Measurements from ENCODE around the gene CALCB. TPM values are rescaled to one million over a fixed set of nuclear protein-coding genes. Genes with fewer than 3 reads are reported as not detected.
"Not testable (repeated sequence)": the region's sequence is repeated elsewhere in the genome, so short reads cannot be mapped to it uniquely, and the experiment has no call there.

Gene CALCB
- total RNA-seq, 1 donor from 2014 or later = 0.29 TPM

DNA sequence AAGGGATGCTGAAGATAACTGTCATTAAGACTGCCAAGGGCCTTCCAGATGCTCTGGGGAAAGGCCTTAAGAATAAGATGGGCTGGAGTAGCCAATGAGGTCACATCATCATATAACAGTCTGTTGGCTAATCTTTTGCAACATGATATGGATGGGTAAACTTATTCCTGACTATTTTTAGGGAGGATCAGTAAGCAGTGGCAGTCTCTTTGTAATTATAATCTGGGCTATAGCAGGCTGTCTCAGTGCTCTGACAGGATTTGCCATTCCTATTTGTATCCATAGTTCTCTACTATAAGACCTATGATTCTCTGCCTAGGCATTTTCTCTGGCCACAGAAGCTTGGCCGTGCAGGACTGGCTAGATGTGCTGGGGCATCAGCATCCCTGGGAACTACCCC is 16.1 kb upstream of the CALCB start:
- TF ChIP-seq, protein P1, sequence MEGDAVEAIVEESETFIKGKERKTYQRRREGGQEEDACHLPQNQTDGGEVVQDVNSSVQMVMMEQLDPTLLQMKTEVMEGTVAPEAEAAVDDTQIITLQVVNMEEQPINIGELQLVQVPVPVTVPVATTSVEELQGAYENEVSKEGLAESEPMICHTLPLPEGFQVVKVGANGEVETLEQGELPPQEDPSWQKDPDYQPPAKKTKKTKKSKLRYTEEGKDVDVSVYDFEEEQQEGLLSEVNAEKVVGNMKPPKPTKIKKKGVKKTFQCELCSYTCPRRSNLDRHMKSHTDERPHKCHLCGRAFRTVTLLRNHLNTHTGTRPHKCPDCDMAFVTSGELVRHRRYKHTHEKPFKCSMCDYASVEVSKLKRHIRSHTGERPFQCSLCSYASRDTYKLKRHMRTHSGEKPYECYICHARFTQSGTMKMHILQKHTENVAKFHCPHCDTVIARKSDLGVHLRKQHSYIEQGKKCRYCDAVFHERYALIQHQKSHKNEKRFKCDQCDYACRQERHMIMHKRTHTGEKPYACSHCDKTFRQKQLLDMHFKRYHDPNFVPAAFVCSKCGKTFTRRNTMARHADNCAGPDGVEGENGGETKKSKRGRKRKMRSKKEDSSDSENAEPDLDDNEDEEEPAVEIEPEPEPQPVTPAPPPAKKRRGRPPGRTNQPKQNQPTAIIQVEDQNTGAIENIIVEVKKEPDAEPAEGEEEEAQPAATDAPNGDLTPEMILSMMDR (conservative IDR thresholded peaks at IDR 0.05; ENCODE audit: low read depth, low read length) = no peak
- H3K4me3 ChIP-seq (ENCODE audit: low read depth, low read length) = no peak overlapping the region
- DNase-seq (ENCODE audit: low read depth) = no peak

DNA sequence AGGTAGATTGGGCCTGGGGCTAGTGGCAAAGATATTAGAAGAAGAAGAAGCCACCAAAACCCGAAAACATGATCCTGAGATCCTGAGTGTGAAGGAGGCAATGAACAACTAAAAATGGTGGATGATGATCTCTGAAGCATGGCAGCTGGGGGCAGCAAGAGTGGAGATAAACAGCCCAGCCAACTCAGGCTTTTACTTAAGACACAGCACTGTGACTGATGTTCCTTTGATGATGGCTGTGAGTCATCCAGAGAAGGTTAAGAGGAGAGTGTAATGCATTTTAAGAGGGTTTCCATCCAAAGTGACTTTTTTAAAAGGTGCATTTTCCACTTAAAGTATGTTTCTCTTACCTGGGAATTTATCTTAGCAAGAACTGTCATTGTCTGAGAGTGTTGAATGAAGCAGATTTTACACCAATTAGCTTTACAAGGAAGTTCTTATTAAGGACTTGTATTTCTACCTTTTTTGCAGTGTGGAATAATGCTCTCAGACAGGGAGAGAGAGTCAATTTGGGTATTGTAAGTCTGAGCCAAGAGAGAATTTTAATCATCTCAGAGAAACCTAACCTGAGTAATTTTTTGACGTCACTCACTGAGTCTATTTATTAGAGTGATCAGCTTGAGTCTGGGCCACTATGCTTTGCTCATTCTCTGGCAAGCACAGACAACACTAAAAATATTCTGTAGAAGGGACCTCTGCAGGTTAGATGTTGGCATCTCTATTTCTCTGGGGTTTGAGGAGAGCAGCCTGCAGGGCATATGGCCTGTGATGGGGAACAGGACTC is 14.1 kb upstream of the CALCB start:
- no peak overlapping the region for H3K4me3 ChIP-seq (ENCODE audit: low read depth, low read length)
- DNase-seq (ENCODE audit: low read depth) = no peak
- TF ChIP-seq, protein P1 (conservative IDR thresholded peaks at IDR 0.05; ENCODE audit: low read depth, low read length) = no peak

DNA sequence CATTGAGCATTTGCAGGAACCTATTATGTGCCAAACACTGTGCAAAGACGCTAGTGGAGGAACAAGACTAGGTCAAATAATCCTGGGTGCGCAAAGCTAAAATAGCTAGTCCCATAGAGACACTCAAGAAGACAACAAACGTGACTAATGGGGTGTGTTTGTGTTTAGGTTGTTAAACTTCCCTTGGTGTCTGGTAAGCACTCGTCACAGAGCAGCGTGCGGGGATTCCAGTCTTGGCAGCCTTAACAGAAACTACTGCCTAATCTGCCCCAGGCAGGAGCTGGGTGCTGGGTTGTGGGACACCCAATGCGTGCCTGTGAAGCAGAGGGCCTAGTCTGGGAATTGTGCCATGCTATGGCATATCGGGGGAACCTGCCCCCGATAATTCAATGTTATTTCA is 10.8 kb upstream of the CALCB start:
- no peak overlapping the region for H3K4me3 ChIP-seq (ENCODE audit: low read depth, low read length)
- no peak for DNase-seq (ENCODE audit: low read depth)
- TF ChIP-seq, protein P1 (conservative IDR thresholded peaks at IDR 0.05; ENCODE audit: low read depth, low read length) = no peak

DNA sequence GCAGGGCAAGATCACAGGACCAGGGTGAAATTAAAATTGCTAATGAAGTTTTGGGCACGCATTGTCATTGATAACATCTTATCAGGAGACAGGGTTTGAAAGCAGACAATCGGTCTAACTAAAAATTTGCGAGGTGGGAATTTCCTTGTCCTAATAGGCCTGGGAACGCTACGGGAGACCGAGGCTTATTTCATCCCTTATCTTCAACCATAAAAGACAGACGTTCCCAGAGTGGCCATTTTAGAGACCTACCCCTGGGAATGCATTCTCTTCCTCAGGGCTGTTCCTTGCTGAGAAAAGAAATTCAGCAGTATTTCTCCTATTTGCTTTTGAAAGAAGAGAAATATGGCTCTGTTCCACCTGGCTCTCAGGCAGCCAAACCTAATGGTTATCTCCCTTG is 3.6 kb upstream of the CALCB start:
- H3K4me3 ChIP-seq (ENCODE audit: low read depth, low read length); DNase-seq (ENCODE audit: low read depth): not testable (repeated sequence)

DNA sequence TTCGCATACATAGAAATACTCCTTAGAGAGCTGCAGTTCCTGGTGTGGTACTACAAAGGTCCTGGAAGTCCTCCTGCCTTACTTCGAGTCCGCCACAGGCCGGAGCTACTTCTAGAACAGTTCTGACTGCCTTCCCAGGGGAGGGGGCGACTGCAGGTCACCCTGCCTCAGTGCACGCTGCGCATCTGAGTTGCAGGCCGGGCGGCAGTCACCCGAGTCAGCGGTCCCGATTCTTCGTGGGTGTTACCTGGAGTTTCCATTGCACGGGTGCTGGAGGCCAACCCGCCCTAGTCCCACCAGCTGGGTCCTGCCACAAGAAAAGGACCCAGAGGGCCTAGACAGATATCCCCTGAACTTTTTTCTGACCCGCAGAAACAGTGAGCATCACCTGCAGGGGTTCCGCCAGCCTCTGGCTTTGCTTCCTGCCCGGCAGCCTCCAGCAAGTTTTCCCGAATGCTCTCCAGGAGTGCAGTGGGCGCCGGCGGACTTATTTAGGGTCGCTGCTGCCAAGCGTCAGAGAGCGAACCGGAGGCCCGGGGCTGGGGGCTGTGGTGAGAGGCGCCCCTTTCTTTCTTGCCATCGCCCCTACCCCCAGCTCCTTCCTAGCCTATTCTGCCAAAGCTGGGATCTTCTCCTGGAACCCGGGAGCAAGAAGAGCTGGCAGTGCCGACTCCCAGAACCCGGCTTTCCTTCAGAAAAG is 1.7 kb upstream of the CALCB start:
- TF ChIP-seq, protein P1 (conservative IDR thresholded peaks at IDR 0.05; ENCODE audit: low read depth, low read length) = no peak
- no peak overlapping the region for H3K4me3 ChIP-seq (ENCODE audit: low read depth, low read length)
- no peak for DNase-seq (ENCODE audit: low read depth)

DNA sequence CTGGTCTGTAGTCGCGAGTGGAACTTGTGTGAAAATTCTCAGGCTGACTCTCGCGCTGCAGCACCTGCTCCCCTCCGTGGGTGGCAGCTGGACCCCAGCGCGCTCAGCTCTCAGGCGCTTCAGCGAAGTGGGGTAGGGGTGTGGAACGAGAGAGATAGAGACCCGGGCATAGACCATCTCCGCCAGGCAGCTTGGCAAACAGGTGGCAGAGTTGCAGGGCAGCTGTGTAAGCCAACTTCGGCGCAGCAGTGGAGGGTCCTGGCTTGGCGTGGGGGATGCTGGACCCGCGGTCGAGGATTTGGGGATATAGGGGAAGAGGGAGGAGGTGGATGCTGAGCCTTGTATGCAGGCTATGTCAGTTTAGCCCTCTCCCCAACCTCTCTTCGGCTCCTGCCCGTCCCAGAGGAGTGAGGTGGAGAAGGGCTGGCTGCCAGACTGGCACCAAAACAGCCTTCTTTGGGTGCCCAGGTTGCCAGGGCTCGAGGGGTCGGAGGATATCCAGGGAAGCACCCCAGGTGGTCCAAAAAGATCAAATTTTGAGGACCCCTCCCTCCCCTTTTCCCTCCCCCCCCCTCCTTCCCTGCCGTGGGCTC is 746 bp upstream of the CALCB start:
- TF ChIP-seq, protein P1 (conservative IDR thresholded peaks at IDR 0.05; ENCODE audit: low read depth, low read length) = no peak
- no peak overlapping the region for H3K4me3 ChIP-seq (ENCODE audit: low read depth, low read length)
- no peak for DNase-seq (ENCODE audit: low read depth)
